ENCODE results near the gene RLF. TPM values are rescaled to one million over a fixed set of nuclear protein-coding genes. Genes with fewer than 3 reads are reported as not detected.
"Not testable (repeated sequence)": the region's sequence is repeated elsewhere in the genome, so short reads cannot be mapped to it uniquely, and the experiment has no call there.

RLF gene
- total RNA-seq, 1 donor from 2014 or later: 16.9 TPM

- no peak for DNase-seq (ENCODE audit: extremely low spot score in 2 of 2)
- H3K4me1 ChIP-seq: peaks cover 78% of the 10 kb centered on the region
- H3K27ac ChIP-seq: no peak overlapping the region
- no peak for TF ChIP-seq POLR2A (IDR thresholded peaks at IDR 0.05)
- no peak for TF ChIP-seq POLR2AphosphoS5 (IDR thresholded peaks at IDR 0.05; ENCODE audit: insufficient read depth in 1 of 2, low read depth in 1 of 2)
- no peak for TF ChIP-seq CTCF (IDR thresholded peaks at IDR 0.05)
- no peaks in the 10 kb centered on the region for H3K36me3 ChIP-seq
- intact Hi-C loops (cut with DNase I): no loop called here
- H3K27me3 ChIP-seq: no peaks in the 10 kb centered on the region
- no peak overlapping the region for H3K4me3 ChIP-seq
- H3K9me3 ChIP-seq: no peaks in the 10 kb centered on the region
Observed at GRCh38 chr1:40167317-40167716, 6.1 kb downstream of the RLF start.

DNA sequence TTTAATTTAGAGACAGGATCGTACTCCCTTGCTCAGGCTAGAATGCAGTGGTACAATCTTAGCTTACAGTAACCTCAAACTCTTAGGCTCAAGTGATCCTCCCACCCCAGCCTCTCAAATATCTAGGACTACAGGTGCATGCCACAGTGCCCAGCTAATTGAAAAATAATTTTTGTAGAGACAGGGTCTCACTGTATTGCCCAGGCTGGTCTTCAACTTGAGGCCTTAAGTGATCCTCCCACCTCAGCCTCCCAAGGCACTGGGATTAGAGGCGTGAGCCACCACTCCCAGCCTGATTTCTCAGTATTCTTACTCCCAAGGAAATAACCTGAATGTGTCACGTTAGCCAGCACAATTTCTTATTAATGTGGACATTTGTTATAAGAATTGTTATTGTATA lies 9.8 kb downstream of the RLF start:
- no peaks in the 10 kb centered on the region for H3K27me3 ChIP-seq
- H3K36me3 ChIP-seq: no peaks in the 10 kb centered on the region
- H3K9me3 ChIP-seq: no peaks in the 10 kb centered on the region
- intact Hi-C loops (cut with DNase I): no loop called here
- no peak overlapping the region for H3K4me3 ChIP-seq
- peaks cover 73% of the 10 kb centered on the region for H3K4me1 ChIP-seq
- TF ChIP-seq CTCF (IDR thresholded peaks at IDR 0.05): no peak
- no peak for TF ChIP-seq POLR2AphosphoS5 (IDR thresholded peaks at IDR 0.05; ENCODE audit: insufficient read depth in 1 of 2, low read depth in 1 of 2)
- DNase-seq (ENCODE audit: extremely low spot score in 2 of 2): no peak
- no peak overlapping the region for H3K27ac ChIP-seq

- H3K27ac ChIP-seq: no peak overlapping the region
- no peak overlapping the region for H3K4me3 ChIP-seq
- H3K4me1 ChIP-seq: peaks cover 65% of the 10 kb centered on the region
- H3K36me3 ChIP-seq: no peaks in the 10 kb centered on the region
- H3K9me3 ChIP-seq: no peaks in the 10 kb centered on the region
- TF ChIP-seq POLR2A (IDR thresholded peaks at IDR 0.05) (no peak), POLR2AphosphoS5 (IDR thresholded peaks at IDR 0.05; ENCODE audit: insufficient read depth in 1 of 2, low read depth in 1 of 2) (no peak), CTCF (IDR thresholded peaks at IDR 0.05) (no peak)
- H3K27me3 ChIP-seq: no peaks in the 10 kb centered on the region
- no peak for DNase-seq (ENCODE audit: extremely low spot score in 2 of 2)
- intact Hi-C loops (cut with DNase I): no loop called here
Observed at GRCh38 chr1:40174788-40175187, 13.6 kb downstream of the RLF start.

DNA sequence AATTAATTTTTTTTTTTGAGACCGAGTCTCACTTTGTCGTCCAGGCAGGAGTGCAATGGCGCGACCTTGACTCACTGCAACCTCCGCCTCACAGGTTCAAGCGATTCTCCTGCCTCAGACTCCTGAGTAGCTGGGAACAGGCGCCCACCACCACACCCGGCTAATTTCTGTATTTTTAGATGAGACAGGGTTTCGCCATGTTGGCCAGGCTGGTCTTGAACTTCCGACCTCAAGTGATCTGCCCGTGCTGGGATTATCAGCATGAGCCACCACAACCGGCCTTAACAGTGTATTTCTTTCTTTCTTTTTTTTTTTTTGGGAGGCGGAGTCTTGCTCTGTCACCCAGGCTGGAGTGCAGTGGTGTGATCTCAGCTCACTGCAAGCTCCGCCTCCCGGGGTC lies 15.8 kb downstream of the RLF start:
- DNase-seq (ENCODE audit: extremely low spot score in 2 of 2); H3K36me3 ChIP-seq; H3K4me3 ChIP-seq; H3K27me3 ChIP-seq; intact Hi-C loops (cut with DNase I); H3K27ac ChIP-seq; H3K9me3 ChIP-seq: not testable (repeated sequence)
- H3K4me1 ChIP-seq: peaks cover 58% of the 10 kb centered on the region

GRCh38 chr1:40178200-40178599 lies 17.0 kb downstream of the RLF start:
- no peaks in the 10 kb centered on the region for H3K9me3 ChIP-seq
- H3K27me3 ChIP-seq: no peaks in the 10 kb centered on the region
- H3K36me3 ChIP-seq: no peaks in the 10 kb centered on the region
- H3K4me1 ChIP-seq: peaks cover 59% of the 10 kb centered on the region
- H3K4me3 ChIP-seq: no peak overlapping the region
- no peak overlapping the region for H3K27ac ChIP-seq
- no peak for DNase-seq (ENCODE audit: extremely low spot score in 2 of 2)
- intact Hi-C loops (cut with DNase I): no loop called here
- TF ChIP-seq POLR2A (IDR thresholded peaks at IDR 0.05): no peak
- TF ChIP-seq POLR2AphosphoS5 (IDR thresholded peaks at IDR 0.05; ENCODE audit: insufficient read depth in 1 of 2, low read depth in 1 of 2): no peak
- no peak for TF ChIP-seq CTCF (IDR thresholded peaks at IDR 0.05)
